ENCODE results near the gene CEP68.
A peak's percentile ranks its signal among the peaks of the same experiment; 100 is the strongest.
"Not testable (repeated sequence)": the region's sequence is repeated elsewhere in the genome, so short reads cannot be mapped to it uniquely, and the experiment has no call there.

Gene CEP68

DNA sequence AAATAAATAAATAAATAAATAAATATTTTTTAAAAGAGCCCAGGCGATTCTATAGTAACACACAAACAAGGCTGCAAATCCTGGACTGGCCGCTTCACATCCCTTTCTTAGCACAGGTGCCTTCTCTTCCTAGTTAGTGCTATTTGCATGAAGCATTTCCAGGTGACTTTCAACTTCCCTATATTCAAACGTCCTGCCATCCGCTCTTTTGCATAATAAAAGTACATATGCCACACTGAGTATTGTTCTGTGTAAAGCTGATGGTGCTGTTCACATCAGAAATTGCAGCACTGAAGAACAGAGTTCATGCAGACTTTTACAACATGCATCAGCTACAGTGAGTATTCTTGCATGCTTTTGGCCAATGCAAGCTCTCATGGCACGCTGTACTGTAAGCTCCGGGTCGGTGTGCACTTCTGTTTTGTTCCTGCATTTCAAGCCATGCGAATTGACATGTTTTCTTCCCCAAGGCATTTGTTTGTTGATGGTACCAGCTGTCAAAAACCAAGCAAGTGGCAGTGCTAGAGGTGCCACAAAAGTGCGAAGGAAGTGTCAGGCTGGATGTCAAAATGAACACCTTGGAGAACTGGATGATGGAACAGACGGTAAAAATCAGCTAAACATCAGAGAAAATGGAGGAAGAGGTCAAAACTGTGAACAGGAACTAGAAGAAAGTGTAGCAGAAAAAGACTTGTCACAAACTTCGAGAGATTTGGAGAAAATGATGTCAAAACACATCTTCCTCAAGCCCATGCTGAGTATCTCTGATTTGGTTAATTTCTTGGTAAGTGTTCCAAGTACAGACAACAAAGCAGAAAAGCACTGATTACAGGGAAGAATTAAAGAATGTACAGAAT, 25.5 kb upstream of the CEP68 start:
- no peak for DNase-seq (ENCODE audit: low spot score)

DNA sequence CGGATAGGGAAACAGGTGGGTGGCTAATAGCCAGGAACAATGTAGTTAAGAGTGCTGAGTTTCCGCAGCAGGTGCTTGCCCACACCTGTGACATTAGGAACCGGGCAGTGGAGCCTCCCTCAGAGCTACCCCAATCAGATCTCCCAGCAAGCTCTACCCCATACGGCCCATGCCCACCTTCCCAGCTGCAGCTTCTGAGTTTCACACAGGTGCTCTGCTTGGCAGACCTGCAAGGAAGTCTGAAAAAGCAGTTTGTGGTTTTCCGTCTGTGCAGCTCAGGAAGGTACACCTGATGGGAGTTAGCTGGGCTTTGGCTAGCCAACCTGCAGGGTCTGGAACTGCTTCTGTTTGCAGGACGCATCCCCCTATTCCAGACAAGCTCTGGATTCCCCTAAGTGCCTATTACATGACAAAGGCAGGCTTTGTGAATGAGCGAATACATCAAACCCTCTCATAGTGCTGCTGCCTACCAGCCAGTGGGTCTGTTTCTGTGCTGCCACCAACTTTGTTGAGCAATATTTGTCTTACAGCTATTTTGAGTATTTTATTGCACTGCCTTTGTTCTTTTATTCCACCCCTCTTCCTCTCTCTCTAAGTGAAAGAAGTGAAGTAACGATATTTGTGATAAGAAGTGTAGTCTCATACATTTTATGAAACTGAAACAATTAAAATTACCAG, 24.7 kb upstream of the CEP68 start:
- DNase-seq (ENCODE audit: low spot score): no peak

DNA sequence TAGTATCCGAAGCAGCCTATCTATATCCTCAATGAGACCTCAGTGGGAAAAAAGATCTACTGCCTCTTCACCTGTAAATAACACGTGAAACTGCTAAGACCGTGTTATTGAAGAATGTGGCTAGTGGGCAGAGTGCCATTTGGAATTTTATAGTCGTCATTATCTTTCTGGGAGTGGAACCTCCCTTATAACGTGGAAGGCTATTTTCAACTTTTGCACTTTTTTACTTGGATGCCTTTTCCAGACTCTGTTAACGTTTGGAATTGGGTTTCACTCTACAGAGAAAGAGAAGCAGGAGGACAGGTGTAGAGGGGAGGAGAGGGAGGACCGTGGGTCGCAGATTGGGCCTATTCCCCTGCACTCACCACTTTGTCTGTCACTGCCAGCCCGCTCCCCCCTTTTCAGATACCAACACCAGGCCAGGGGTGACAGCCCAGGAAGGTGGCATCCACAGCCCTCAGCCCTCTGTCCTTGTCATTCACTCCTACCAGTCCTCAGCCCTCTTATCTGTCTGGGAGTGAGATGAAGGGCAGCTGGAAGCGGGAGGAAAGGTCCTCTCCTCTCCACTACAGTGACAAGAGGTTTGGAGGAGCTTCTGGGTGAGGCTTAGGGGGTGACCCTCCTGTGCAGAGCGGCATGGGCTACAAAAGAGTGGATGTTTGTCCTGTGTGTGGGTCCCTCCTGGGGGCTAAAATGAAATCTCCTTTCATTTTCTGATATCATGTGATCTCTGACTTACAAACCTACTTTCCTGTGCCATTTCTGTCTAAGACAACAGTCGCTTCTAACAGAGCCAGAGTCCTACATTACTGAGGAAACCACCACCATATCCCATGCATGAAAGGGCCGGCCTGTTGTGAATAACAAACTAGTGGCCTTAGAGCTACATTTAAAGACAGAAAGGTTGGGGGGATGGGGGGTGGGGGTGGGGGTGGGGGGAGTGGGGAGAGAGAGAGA, 23.9 kb upstream of the CEP68 start:
- no peak for DNase-seq (ENCODE audit: low spot score)

DNA sequence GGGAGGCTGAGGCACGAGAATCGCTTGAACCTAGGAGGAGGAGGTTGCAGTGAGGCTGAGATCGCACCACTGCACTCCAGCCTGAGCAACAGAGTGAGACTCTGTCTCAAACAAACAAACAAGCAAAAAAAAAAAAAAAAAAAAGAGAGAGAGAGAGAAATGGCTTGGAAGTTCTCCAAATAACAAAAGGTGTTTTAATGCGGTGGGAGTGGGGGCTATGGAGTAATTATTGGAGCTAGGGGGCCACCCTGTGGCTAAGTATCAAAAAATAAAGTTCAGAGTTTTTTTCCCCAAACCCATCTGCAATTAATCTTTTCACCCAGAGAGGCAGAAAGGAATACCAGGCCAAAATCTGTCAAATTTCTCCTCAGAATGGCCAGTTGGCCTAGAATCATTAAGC, 23.0 kb upstream of the CEP68 start:
- DNase-seq (ENCODE audit: low spot score): no peak

DNA sequence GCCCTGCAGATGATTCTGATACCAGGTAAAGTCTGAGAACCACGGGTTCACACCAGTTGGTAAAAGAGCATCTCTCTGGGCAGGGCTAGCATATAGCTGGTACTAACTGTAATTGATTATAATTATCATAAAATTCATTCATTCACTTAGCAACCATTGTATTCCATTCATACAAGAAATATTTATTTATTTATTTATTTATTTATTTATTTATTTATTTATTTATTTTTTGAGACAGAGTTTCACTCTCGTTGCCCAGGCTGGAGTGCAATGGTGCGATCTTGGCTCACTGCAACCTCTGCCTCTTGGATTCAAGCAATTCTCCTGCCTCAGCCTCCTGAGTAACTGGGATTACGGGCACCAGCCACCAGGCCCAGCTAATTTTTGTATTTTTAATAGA, 22.5 kb upstream of the CEP68 start:
- not testable (repeated sequence) for DNase-seq (ENCODE audit: low spot score)

DNA sequence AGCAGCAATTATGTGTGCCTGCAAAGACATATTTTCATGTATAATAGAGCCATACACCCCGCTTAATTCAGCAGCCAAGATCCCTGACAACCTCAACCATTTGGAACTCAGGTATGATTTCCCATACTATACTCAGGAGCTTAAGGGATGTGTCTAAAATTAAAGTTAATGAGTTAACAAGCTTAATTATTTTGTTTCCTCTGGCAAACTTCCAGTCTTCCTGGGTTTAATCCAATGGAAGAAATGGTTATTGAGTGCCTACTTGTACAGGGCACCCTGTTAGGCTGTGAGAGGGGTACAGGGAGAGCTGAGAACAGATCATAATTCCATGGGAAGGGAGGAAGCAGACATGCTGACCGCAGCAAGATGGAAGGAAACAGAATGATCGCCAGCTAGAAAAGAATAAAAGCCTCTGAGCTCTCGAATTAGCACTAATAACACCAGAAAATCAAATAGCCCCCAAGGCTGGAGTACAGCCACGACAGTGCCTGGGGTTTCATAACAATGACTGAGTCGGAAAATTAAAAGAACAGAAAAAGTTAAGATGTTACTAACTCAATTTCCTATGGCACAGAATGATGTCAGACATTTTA, 20.8 kb upstream of the CEP68 start:
- DNase-seq (ENCODE audit: low spot score): no peak

DNA sequence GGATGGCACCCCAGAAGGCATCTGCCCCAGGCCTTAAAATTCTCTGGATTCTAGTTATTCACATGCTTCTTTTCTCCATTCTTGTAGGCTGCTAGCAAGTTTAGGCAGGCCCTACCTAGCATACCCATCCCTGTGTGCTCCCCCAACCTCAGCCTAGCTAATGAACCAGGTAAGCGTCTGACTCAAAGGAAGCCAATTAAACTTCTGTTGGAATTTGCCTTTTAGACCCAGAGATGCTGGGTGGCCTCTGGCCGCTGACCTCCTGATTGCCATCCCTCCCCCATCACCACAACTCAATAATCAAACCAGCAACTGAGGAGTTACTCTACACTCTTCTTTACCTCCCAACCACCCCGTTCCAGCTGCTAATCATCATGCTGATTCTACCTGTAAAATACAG, 19.0 kb upstream of the CEP68 start:
- DNase-seq (ENCODE audit: low spot score): no peak

DNA sequence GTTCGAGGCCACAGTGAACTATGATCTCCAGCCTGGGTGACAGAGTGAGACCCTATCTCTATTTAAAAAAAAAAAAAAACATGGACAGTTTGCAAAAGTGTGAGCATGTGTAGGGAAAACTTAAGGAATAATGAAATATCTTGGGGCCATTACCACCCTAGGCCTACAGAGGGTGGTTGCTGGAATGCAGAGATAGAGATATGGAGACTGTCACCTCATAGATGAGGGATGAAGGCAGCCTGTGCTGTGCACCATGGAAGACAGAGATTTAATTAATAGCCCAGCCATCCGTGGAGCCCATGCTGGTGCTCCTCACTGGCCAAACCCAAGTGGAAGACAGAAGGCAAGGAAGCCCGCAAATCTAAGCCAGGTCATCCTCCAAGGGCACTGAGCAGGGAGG, 16.6 kb upstream of the CEP68 start:
- DNase-seq (ENCODE audit: low spot score): no peak

DNA sequence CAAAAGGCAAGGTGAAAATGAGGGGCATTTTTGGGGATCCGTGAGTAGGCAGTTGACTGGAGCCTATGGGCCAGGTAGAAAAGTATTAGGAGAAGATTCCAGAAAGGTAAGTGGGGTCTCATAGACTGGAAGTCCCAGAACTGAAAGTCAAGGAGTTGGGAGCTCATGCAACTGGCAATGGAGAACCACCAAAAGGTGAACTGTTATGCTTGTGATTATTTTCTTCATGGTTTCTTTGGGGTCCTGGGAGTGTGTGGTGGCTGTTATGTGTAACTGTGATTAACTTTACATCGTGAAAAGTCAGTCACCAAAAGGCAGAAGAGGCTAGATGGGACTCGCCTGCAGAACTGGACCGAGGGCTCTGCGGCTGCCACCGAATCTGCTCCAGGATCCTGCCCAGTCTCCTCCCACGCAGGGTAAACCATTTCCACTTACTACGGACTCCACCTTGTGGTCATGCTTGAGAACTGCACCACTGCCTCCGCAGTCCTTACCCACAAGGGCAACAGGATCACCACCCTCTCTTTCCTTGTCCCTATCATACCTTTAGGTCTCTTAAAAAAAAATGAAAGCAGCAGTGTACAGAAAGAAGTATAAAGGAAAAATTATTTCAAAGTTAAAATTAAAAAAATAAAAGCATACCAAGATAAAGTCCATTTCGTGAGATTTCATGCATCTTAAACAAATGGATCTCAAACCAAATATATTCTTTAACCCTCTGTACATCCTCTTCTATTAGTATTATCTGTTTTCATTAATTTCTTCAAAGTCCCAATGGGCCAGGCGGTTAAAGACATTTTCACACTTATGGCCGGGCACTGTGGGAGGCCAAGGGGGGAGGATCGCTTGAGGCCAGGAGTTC, 15.6 kb upstream of the CEP68 start:
- DNase-seq (ENCODE audit: low spot score): peak; percentile 71

DNA sequence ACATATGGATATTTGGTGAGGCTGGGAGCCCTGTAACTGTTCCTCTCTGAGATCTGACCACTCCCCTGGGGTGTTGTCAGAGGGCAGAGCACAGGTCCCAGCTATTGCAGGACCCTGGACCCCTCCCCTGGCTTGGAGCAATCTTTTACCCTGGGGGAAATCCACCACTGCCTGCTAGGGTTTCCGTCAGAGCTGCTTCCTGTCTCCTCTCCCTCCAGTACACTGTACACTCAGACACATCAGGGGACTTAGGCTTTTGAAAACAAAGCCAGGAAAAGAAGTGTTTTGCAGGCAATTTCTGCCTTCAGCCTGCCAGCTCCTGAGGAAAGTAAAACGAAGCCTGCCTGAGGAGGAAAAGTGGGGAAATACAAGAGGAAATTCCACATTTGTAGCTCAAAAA, 13.2 kb upstream of the CEP68 start:
- no peak for DNase-seq (ENCODE audit: low spot score)

DNA sequence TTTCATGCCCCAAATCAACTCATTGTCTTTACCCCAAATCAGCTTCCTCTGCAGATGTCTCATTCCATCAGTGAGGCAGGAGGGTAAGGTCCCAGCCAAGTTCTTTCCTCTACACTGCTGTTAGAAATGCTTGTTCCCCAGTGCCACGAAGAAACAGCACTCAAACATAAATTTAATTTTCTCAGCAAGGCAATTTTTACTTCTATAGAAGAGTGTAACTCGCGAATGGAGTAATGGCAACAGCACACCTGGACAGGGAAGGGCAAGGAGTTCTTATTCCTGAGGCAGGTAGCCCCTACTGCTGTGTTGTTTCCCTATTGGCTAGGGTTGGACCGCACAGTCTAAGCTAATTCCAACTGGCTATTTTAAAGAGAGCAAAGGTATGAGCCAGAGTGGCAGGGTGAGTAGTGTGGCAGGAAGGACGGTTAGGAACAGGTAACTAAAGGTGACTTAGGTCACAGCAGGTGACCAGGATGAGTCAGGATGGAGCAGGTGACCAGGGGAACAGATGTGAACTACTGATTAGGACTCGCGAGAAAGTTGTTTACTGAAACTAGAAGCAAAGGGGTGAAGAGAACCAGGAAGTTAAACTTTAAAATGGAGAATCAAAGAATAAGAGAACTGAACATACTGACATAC, 12.0 kb upstream of the CEP68 start:
- no peak for DNase-seq (ENCODE audit: low spot score)

DNA sequence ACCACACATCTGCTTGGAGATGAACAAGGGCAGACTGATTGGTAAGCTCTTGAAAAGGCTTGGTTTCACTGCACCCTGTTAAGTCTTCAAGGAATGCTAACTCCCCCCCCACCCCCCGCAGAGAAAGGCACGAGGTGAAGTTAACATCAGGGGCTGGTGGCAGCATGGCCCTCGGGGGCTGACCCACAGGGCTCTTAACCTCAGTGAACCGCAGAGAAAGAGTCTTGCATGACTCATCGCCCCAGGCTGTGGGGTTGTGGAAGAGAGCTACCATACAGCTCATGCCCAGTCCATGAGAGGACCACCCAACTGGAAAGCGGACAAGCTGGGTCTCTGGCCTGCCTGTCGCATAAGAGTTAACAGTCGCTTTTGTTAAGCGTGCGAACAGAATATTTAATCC, 10.6 kb upstream of the CEP68 start:
- DNase-seq (ENCODE audit: low spot score): no peak

DNA sequence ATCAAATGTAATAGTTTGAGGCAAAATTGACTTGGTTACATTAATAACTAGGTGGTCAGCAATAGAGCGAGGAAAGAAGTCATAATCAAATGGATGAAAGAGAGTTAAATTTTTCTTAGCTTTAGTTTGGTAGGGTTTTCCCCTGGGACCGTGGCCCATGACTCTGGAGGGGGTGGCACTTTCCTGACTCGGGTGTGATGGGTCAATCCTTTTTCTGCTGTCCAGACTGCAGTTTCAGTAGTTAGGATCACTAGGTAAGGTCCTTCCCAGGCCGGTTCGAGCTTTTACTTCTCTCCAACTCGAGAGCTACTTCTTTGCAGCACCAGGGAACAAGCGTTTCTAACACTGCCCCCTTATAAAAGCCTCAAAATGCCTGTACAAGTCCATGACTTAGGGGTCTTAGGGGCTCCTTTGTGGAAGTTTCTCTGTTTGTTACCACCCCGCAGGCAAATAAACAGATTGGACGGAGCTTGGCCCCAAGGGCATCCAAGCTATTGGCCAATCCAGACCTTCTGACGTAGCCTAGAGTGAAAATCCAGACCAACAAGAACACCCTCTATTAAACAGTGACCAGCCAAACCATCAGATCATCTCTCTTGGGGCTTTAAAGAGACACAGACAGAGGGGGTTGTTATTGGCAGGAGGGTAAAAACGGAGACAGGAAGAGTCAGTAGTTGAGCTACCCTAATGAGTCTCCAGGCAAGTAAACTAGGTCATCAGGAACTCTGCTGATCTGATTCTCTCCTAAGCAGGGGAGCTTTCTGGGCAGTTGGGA, 9.4 kb upstream of the CEP68 start:
- no peak for DNase-seq (ENCODE audit: low spot score)

DNA sequence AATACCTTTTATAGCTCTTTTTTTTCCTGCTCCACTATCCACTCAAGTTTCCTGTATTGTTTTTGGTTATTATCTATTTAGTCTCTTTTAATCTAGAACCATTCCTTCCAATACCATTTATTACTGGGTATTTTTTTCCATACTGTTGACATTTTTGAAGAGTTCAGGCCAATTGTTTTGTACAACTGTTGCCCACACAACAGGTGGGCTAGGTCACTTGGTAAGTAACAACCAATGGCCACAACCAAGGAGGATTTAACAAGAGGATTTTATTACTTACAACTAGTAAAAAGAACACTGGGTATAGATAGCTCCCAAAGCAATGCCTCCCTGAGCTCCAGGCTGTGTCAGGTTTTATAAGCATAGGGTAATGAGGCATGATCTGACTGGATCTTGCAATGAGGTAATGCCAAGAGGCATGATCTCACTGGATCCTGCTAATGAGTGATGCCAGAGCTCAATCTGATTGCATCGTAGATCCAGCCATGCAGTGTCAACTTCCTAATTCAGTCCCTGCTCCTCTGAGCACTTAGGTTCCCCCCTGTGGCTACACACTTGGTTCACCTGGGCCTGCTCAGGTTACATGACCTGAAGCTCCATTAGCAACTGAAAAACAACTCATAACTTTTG, 7.1 kb upstream of the CEP68 start:
- no peak for DNase-seq (ENCODE audit: low spot score)

DNA sequence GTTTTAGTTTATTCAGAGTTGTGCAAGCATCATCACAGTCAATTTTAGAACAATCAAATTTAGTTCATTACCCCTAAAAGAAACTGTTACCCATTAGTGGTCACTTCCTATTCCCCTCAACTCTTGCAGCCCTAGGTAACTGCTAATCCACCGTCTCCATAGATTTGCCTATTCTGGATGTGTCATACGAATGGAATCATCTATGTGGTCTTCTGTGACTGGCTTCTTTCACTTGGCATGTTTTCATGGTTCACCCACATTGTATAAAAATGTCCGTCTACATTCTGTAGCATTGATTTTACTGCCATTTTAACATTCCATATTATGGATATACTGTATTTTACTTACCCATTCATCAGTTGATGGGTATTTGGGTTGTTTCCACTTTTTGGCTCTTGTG, 5.3 kb upstream of the CEP68 start:
- DNase-seq (ENCODE audit: low spot score): no peak

DNA sequence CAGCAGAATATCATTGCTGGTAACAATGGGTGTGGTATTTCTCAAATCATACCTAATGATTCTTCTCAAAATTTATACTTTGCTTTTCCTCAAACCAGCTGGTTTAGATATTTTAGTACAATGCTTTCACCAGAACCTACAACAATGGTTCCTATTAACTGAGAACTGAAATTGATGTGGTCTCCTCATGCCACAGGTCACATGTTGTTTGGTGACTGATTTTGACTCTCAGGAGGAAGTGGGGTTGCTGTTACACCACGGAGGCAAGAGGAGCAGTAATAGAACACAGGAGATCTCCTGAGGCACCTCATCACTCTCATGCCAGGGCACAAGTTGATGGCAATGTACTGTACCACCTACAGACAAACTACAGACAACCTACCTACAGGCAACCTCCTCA, 3.0 kb upstream of the CEP68 start:
- DNase-seq (ENCODE audit: low spot score): no peak

DNA sequence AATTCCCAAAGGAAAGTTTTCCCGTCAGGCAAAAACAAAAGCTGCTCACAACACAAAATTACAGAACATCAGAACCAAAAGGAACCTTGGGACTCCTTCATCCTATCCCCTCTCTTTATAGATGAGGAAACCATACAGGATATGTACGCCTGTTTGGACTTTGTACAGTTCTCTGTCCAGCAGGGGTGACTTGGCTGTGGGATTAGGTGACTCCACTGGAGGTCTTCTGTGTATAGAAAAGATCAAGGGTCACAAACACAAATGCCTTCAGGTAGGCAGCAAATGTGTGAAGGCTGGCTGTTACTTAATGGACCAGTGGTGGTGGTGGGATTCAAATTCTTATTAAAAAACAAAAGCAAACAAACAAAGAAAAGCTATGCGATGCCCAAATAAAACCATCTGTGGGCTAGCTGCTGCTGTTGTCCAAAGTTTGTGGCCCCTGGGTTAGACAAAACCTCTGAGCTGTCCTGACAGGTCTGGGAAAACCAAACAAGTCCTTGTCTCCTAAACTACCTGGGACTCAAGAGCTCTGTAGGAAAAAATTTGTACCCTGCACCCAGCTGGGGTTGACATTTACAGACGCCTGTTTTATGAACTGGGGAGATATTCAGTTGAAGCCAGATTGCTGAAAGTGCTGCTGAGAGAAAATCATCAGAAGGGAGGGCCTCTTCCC, 1.3 kb upstream of the CEP68 start:
- no peak for DNase-seq (ENCODE audit: low spot score)

DNA sequence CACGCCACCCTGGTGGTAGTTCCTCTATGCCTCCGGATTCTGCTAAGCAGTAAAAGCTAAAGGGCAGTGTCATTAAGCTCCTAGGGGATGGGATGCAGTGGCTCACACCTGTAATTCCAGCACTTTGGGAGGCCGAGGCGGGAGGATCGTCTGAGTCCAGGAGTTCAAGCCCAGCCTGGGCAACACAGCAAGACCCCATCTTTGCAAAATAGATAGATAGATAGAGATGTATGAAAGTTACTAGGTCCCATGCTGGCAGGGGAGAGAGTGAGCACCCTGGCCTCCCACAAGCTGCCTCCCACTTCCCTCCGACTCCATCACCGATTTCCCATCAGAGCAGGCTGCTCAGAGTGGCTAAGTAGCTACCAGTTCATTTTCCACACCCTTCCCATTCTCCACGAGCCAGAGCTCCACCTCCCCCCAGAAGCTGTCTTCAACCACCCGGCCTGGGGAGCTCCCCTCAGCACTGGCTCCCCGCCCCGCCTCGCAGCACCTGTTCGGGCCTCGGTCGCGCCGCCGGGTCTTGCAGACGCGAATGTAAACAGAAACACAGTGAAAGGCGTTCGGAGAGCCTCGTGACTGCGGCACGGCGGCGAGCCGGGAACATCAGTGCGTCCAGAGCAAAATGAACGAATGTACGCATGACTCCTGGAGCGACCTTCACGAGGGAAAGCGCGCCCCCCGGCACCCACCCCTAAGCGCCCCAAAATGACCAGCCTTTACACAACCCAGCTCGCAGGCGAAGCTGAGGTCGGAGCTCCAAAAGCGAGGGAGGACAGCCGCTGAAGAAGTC, 598 bp upstream of the CEP68 start:
- no peak for DNase-seq (ENCODE audit: low spot score)
